Measurements from ENCODE around the gene MYPOP. TPM values are rescaled to one million over a fixed set of nuclear protein-coding genes. Genes with fewer than 3 reads are reported as not detected.
A peak's percentile ranks its signal among the peaks of the same experiment; 100 is the strongest.

MYPOP gene
- total RNA-seq, 4 donors from 2014 or later: 3.8 to 7.9 (median 6.0) TPM

DNA sequence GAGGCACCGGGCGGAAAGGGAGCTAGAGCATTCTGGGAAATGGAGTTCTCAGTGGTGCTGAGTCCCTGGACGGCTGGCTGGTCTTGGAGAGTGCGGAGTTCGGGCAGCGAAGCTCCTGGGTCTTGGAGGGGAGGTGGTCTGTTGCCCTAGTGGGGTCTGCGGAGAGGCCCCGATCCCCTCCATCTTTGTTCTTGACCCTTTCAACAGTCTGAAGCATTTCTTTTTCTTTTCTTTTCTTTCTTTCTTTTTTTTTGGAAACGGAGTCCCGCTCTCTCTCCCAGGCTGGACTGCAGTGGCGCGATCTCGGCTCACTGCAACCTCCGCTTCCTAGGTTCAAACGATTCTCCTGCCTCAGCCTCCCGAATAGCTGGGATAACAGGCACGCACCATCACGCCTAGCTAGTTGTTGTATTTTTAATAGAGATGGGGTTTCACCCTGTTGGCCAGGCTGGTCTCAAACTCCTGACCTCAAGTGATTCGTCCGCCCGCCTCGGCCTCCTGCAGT lies 39.0 kb downstream of the MYPOP start:
- peak overlapping the region in 2 of 4 donors; percentile 94 to 97 for H3K27ac ChIP-seq (replicated peaks in 1 of 4)
- intact Hi-C loops (cut with DNase I): loop anchor here (2.0 to 10.0 kb wide), 2 partner anchors 23 to 151 kb away; partner anchors contain the start of gene IRF2BP1
- WGBS: 4% methylated on average over 18 of the region's 22 CpGs

DNA sequence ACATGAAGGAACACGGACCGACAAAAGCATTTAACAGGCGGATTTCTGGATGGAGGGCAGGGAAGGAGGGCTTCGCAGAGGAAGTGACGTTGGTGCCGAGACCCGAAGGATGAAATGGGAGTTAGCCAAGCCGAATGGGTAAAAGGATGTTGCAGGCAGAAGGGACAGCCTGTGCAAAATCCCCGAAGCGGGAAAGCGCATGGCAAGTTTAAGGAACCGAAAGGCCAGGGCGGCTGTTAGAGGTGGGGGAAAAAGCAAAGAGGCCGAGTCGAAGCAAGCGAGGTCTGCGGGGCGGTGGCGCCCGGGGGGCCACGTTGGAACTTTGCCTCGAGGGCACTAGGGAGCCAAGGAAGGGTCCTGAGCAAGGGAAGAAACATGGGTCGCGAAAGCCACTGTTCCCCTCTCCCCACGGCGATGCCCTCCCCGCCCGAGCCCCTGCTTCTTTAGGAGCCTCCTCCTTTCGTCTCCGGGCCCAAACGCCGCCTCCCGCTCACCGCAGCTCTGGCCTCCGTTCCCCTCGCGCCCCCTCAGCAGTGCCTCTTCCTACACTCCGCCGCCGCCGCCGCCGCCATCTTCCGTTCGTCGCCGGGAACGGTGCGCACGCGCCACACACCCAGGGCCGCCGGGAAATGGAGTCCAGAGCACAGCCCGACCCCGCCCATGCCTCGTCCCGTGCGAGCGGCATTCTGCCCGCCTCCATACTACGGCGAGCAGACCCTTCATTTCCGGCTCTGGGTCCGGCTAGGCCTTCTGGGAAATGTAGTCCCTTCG lies 39.7 kb downstream of the MYPOP start, which contains the start of gene SYMPK:
Gene SYMPK, minus strand, starts transcription at position 584 of the 771 bp plus-strand sequence. CDS start 8,652 bp downstream, outside the sequence.
- Histone ChIP-seq H3K4me3 (peak within 1 kb of the TSS; percentile 94 to 100 (median 98)), H3K27me3 (peaks cover 10 to 31% (median 16%) of the 10 kb centered on the region in 4 donors), H3K9me3 (no peaks in the 10 kb centered on the region), H3K27ac (replicated peaks in 1 of 4) (peak within 1 kb of the TSS; percentile 94 to 97 (median 96)), H3K36me3 (peaks cover 5 to 31% (median 22%) of the 10 kb centered on the region in 4 donors), H3K4me1 (peaks cover 24 to 36% (median 33%) of the 10 kb centered on the region in 4 donors)
- WGBS: 0% methylated on average over 55 of the region's 65 CpGs
- peak; percentile 99 for DNase-seq (ENCODE audit: extremely low spot score)
- intact Hi-C loops (cut with DNase I): loop anchor here (2.0 to 10.0 kb wide), 2 partner anchors 24 to 152 kb away; partner anchors contain the start of gene IRF2BP1
- TF ChIP-seq, protein P1, sequence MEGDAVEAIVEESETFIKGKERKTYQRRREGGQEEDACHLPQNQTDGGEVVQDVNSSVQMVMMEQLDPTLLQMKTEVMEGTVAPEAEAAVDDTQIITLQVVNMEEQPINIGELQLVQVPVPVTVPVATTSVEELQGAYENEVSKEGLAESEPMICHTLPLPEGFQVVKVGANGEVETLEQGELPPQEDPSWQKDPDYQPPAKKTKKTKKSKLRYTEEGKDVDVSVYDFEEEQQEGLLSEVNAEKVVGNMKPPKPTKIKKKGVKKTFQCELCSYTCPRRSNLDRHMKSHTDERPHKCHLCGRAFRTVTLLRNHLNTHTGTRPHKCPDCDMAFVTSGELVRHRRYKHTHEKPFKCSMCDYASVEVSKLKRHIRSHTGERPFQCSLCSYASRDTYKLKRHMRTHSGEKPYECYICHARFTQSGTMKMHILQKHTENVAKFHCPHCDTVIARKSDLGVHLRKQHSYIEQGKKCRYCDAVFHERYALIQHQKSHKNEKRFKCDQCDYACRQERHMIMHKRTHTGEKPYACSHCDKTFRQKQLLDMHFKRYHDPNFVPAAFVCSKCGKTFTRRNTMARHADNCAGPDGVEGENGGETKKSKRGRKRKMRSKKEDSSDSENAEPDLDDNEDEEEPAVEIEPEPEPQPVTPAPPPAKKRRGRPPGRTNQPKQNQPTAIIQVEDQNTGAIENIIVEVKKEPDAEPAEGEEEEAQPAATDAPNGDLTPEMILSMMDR (IDR thresholded peaks at IDR 0.05): no peak
- peak; percentile 87 to 97 for TF ChIP-seq POLR2AphosphoS5 (IDR thresholded peaks at IDR 0.05)
- peak; percentile 36 for TF ChIP-seq POLR2A (IDR thresholded peaks at IDR 0.05; ENCODE audit: low read depth)

More for the DNA sequence above, 39.0 kb downstream of the MYPOP start:
- peaks cover 24 to 36% (median 33%) of the 10 kb centered on the region in 4 donors for H3K4me1 ChIP-seq
- peaks cover 5 to 25% (median 17%) of the 10 kb centered on the region in 4 donors for H3K36me3 ChIP-seq
- H3K27me3 ChIP-seq: peaks cover 10 to 31% (median 16%) of the 10 kb centered on the region in 4 donors
- DNase-seq (ENCODE audit: extremely low spot score): no peak
- TF ChIP-seq, protein P1 (IDR thresholded peaks at IDR 0.05): no peak
- TF ChIP-seq EP300 (IDR thresholded peaks at IDR 0.05): no peak
- no peak for TF ChIP-seq POLR2AphosphoS5 (IDR thresholded peaks at IDR 0.05)
- TF ChIP-seq POLR2A (IDR thresholded peaks at IDR 0.05; ENCODE audit: low read depth): no peak
- peak overlapping the region; percentile 94 to 100 (median 98) for H3K4me3 ChIP-seq
- H3K9me3 ChIP-seq: no peaks in the 10 kb centered on the region

DNA sequence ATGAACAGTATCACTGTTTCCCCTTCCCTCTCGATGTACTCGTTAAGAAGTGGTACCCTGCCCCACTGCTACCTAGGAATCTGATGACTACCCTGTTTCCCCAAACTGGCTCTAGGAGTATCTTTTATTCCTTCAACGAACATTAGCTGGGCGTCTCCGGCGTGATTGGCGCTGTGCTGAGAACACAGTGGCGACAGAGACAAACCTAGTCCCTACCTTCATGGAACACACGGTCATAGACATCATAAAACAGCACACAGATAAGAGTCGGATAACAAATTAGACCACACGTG lies 40.2 kb downstream of the MYPOP start:
- intact Hi-C loops (cut with DNase I): loop anchor here (2.0 to 10.0 kb wide), 2 partner anchors 25 to 153 kb away; partner anchors contain the start of gene IRF2BP1
- peaks cover 10 to 31% (median 16%) of the 10 kb centered on the region in 4 donors for H3K27me3 ChIP-seq
- DNase-seq (ENCODE audit: extremely low spot score): no peak
- H3K27ac ChIP-seq (replicated peaks in 1 of 4): peak overlapping the region; percentile 94 to 97 (median 96)
- no peaks in the 10 kb centered on the region for H3K9me3 ChIP-seq
- no peak for TF ChIP-seq POLR2A (IDR thresholded peaks at IDR 0.05; ENCODE audit: low read depth)
- no peak for TF ChIP-seq POLR2AphosphoS5 (IDR thresholded peaks at IDR 0.05)
- TF ChIP-seq EP300 (IDR thresholded peaks at IDR 0.05): no peak
- TF ChIP-seq, protein P1 (IDR thresholded peaks at IDR 0.05): no peak
- H3K4me1 ChIP-seq: peaks cover 24 to 36% (median 33%) of the 10 kb centered on the region in 4 donors
- peaks cover 5 to 32% (median 22%) of the 10 kb centered on the region in 4 donors for H3K36me3 ChIP-seq
- WGBS: under 1% methylated on average over 11 of the region's 11 CpGs
- peak overlapping the region; percentile 94 to 100 (median 98) for H3K4me3 ChIP-seq

GRCh38 chr19:45860359-45861259 lies 41.8 kb downstream of the MYPOP start:
- Histone ChIP-seq H3K36me3 (peaks cover 5 to 45% (median 32%) of the 10 kb centered on the region in 4 donors), H3K27ac (replicated peaks in 1 of 4) (no peak overlapping the region), H3K9me3 (no peaks in the 10 kb centered on the region), H3K27me3 (peaks cover 10 to 23% (median 16%) of the 10 kb centered on the region in 4 donors), H3K4me3 (no peak overlapping the region), H3K4me1 (peaks cover 24 to 36% (median 33%) of the 10 kb centered on the region in 4 donors)
- no peak for DNase-seq (ENCODE audit: extremely low spot score)
- WGBS: 92% methylated on average over 15 of the region's 15 CpGs
- intact Hi-C loops (cut with DNase I): loop anchor here (10.0 kb wide), 1 partner anchor 154 kb away; no protein-coding TSS in a partner anchor
- TF ChIP-seq EP300 (IDR thresholded peaks at IDR 0.05) (no peak), POLR2AphosphoS5 (IDR thresholded peaks at IDR 0.05) (no peak), POLR2A (IDR thresholded peaks at IDR 0.05; ENCODE audit: low read depth) (no peak)
- TF ChIP-seq, protein P1 (IDR thresholded peaks at IDR 0.05): no peak
